K562 (cell line): ENCODE measurements around the gene SAMD9. TPM values are rescaled to one million over a fixed set of nuclear protein-coding genes. Genes with fewer than 3 reads are reported as not detected.

Experiments used
- BCL6 ChIP-seq: fragments of 250-450 bp; sonication (Bioruptor Pico); IDR thresholded peaks from 2 replicates; pipeline ENCODE4 v1.4.0; 2020
- CC2D1A ChIP-seq: fragments of 450-650 bp; IDR thresholded peaks from 2 replicates; pipeline ENCODE4 v1.6.1; 2017; ENCODE audit warnings: mild to moderate bottlenecking
- CHD7 ChIP-seq: fragments of 200-600 bp; sonication (generic); IDR thresholded peaks from one replicate; pipeline ENCODE4 v1.6.1; 2012; ENCODE audit warnings: mild to moderate bottlenecking, low read depth, low read length, inconsistent platforms
- EP400 ChIP-seq: fragments of 450-650 bp; IDR thresholded peaks from 2 replicates; pipeline ENCODE4 v1.6.1; 2017; ENCODE audit warnings: antibody characterized with exemption, mild to moderate bottlenecking, moderate library complexity
- HDAC3 ChIP-seq: fragments of 450-650 bp; IDR thresholded peaks from 2 replicates; pipeline ENCODE4 v1.6.1; 2018; ENCODE audit warnings: borderline replicate concordance, mild to moderate bottlenecking, moderate library complexity; ENCODE audit not compliant: partially characterized antibody
- PKNOX1 ChIP-seq: fragments of 450-650 bp; IDR thresholded peaks from 2 replicates; pipeline ENCODE4 v1.6.1; 2016
- SAP30 ChIP-seq: fragments of 200-600 bp; sonication (generic); IDR thresholded peaks from 2 replicates; pipeline ENCODE4 v1.6.1; 2012; ENCODE audit warnings: borderline replicate concordance, low read depth, mild to moderate bottlenecking, moderate library complexity, low read length, control low read depth, inconsistent platforms; ENCODE audit not compliant: insufficient read depth, poor library complexity, severe bottlenecking
- TCF3 ChIP-seq: sonication (generic); formaldehyde crosslinking; IDR thresholded peaks from 2 replicates; pipeline ENCODE4 v1.4.0; 2020; ENCODE audit warnings: mild to moderate bottlenecking, missing genetic modification reagents
- YY1 ChIP-seq, 3 experiments: IDR thresholded peaks; 2 replicates each; pipeline ENCODE4 v1.6.1; 2011; ENCODE audit warnings: low read length in 2 of 3, mild to moderate bottlenecking in 2 of 3, moderate library complexity in 2 of 3, borderline replicate concordance in 1 of 3, control low read depth in 1 of 3, low read depth in 1 of 3; ENCODE audit not compliant: insufficient read depth in 3 of 3, insufficient replicate concordance in 2 of 3, control insufficient read depth in 1 of 3, insufficient read length in 1 of 3; ENCODE audit errors: extremely low read depth in 1 of 3
- ZNF197 ChIP-seq: fragments of 200-800 bp; sonication (Bioruptor generic); IDR thresholded peaks from 2 replicates; pipeline ENCODE4 v1.6.1; 2016; ENCODE audit warnings: low read depth, missing genetic modification characterization, missing compliant biosample characterization
- ZNF512 ChIP-seq: IDR thresholded peaks from 2 replicates; pipeline ENCODE4 v1.6.1; 2016; ENCODE audit warnings: missing genetic modification characterization, missing compliant biosample characterization
- polyA plus RNA-seq, 8 experiments: library from polyadenylated mRNA; depleted of rRNA in 4 of 8; stranded (reverse) in 5 of 8; unstranded in 3 of 8; fragments of >200 nt; fragmentation: Nextera tagmentation in 2 of 8; fragmentation: Illumina TruSeq in 1 of 8; extraction: Ambion mirVana in 2 of 8; extraction: Trizol in 1 of 8; gene quantifications; 2 replicates each; pipeline versions ENCODE4 v1.2.1 to v1.2.3, GENCODE V29; 2011 to 2014; ENCODE audit warnings: inconsistent platforms in 1 of 8, missing spikeins in 1 of 8
- total RNA-seq, 7 experiments: library from RNA; depleted of rRNA in 6 of 7; stranded (reverse); fragments of >200 nt in 6 of 7; fragmentation: Illumina TruSeq in 2 of 7; extraction: Trizol in 2 of 7; gene quantifications; 2 replicates each; pipeline versions ENCODE4 v1.2.1 to v1.2.3, GENCODE V29; 2011 to 2021; ENCODE audit warnings: low replicate concordance in 1 of 7

The SAMD9 gene
- total and polyA plus RNA-seq, 9 of the 15 experiments (the other 6 are each of a cell fraction or from before 2014, with no cell fraction given): 1.0 to 4.0 (median 1.9) TPM

- TF ChIP-seq ZNF512 (peak; percentile 96), TCF3 (CRISPR knock-in tag) (peak; percentile 55; the same call in 1 of the 2 replicates), YY1 (IDR thresholded peaks at IDR 0.05; ENCODE audit: borderline replicate concordance in 1 of 3, control insufficient read depth in 1 of 3, extremely low read depth in 1 of 3, insufficient read depth in 3 of 3, insufficient read length in 1 of 3, insufficient replicate concordance in 2 of 3, low read depth in 1 of 3, low read length in 2 of 3) (no peak), BCL6 (no peak), CC2D1A (peak; percentile 83; the same call in 1 of the 2 replicates), CHD7 (no peak), ZNF197 (CRISPR knock-in tag) (no peak), HDAC3 (no peak), EP400 (peak; percentile 34; the same call in 1 of the 2 replicates), PKNOX1 (no peak), SAP30 (no peak)
Measured at GRCh38 chr7:93053209-93053948, 64.4 kb downstream of the SAMD9 start (continued).
